GM23338 (cell line): ENCODE data around the gene STXBP5L.

Experiments used
- CREB1 ChIP-seq: fragments of 250-450 bp; sonication (Bioruptor Pico); IDR thresholded peaks from 2 replicates; pipeline ENCODE4 v1.5.0; 2020; ENCODE audit warnings: low read depth, mild to moderate bottlenecking, moderate library complexity
- CTCF ChIP-seq, 2 experiments: fragments of 200-600 bp in 1 of 2; sonication (generic) in 1 of 2; conservative IDR thresholded peaks; 2 replicates each; pipeline versions ENCODE4 v1.5.1 to v1.6.1; 2016 to 2017; ENCODE audit warnings: antibody characterized with exemption in 2 of 2, low read depth in 2 of 2, mild to moderate bottlenecking in 2 of 2, moderate library complexity in 1 of 2
- EZH2 ChIP-seq: fragments of 200-600 bp; sonication (generic); IDR thresholded peaks from one replicate; pipeline ENCODE4 v1.8.0; 2017; ENCODE audit warnings: antibody characterized with exemption, mild to moderate bottlenecking, low read depth; ENCODE audit not compliant: unreplicated experiment
- EZH2phosphoT487 ChIP-seq: fragments of 200-600 bp; sonication (generic); IDR thresholded peaks from one replicate; pipeline ENCODE4 v1.8.1; 2018; ENCODE audit warnings: antibody characterized with exemption; ENCODE audit not compliant: unreplicated experiment
- JUNB ChIP-seq: IDR thresholded peaks from one replicate; pipeline ENCODE4 v1.6.1; 2016; ENCODE audit warnings: antibody characterized with exemption; ENCODE audit not compliant: unreplicated experiment
- POLR2AphosphoS5 ChIP-seq: IDR thresholded peaks from 2 replicates; pipeline ENCODE4 v1.6.1; 2016; ENCODE audit warnings: antibody characterized with exemption, low read depth
- REST ChIP-seq: IDR thresholded peaks from one replicate; pipeline ENCODE4 v1.6.1; 2018; ENCODE audit warnings: antibody characterized with exemption; ENCODE audit not compliant: unreplicated experiment
- STAT1 ChIP-seq: IDR thresholded peaks from one replicate; pipeline ENCODE4 v1.6.1; 2016; ENCODE audit warnings: antibody characterized with exemption; ENCODE audit not compliant: unreplicated experiment
- ZNF114 ChIP-seq: fragments of 250-450 bp; sonication (Bioruptor Pico); IDR thresholded peaks from 2 replicates; pipeline ENCODE4 v1.5.0; 2020; ENCODE audit warnings: mild to moderate bottlenecking, moderate library complexity
- TF ChIP-seq, protein P1 (sequence below): IDR thresholded peaks from 2 replicates; pipeline ENCODE4 v1.6.1; 2016; ENCODE audit warnings: antibody characterized with exemption

DNA sequence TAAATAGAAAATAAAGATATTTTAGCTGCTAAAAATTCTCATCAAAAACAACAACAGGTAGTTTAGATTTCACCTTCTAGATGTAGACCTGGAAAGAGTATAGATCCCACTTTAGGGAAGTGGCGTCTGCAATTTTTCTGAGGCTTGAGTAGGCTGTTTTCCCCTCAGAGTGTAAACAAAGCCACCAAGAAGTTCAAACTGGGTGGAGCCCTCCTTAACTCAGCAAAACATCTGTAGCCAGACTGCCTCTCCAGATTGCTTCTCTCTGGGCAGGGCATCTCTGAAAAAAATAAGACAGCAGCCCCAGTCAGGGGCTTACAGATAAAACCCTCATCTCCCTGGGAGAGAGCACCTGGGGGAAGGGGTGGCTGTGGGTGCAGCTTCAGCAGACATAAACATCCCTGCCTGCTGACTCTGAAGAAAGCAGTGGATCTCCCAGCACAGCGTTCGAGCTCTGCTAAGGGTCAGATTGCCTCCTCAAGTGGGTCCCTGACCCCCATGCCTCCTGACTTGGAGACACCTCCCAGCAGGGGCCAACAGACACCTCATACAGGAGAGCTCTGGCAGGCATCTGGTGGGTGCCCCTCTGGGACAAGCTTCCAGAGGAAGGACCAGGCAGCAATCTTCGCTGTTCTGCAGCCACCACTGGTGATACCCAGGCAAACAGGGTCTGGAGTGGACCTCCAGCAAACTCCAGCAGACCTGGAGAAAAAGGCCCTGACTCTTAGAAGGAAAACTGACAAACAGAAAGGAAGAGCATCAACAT is 259.6 kb downstream of the STXBP5L start:
- TF ChIP-seq CTCF (conservative IDR thresholded peaks at IDR 0.05; ENCODE audit: low read depth in 2 of 2) = no peak
- TF ChIP-seq POLR2AphosphoS5 = no peak
- TF ChIP-seq REST = no peak
- no peak for TF ChIP-seq JUNB
- TF ChIP-seq EZH2 = no peak
- no peak for TF ChIP-seq STAT1
- no peak for TF ChIP-seq ZNF114
- TF ChIP-seq EZH2phosphoT487 = no peak
- no peak for TF ChIP-seq CREB1
- TF ChIP-seq, protein P1, sequence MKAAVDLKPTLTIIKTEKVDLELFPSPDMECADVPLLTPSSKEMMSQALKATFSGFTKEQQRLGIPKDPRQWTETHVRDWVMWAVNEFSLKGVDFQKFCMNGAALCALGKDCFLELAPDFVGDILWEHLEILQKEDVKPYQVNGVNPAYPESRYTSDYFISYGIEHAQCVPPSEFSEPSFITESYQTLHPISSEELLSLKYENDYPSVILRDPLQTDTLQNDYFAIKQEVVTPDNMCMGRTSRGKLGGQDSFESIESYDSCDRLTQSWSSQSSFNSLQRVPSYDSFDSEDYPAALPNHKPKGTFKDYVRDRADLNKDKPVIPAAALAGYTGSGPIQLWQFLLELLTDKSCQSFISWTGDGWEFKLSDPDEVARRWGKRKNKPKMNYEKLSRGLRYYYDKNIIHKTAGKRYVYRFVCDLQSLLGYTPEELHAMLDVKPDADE = no peak
